ENCODE results near the gene CDKN2A.
A peak's percentile ranks its signal among the peaks of the same experiment; 100 is the strongest.

Gene CDKN2A

GRCh38 chr9:21995666-21996398 is 1.6 kb upstream of the CDKN2A start:
- CTCF ChIA-PET, result interaction anchor here (0.5 to 1.2 kb wide), 2 partner anchors 12 to 1998 kb away, joined by 3 to 6 read pairs; no protein-coding TSS in a partner anchor
- no peak for DNase-seq (ENCODE audit: extremely low spot score)
- POLR2A ChIA-PET, result interaction anchor here (0.6 to 3.7 kb wide), 5 partner anchors 12 to 248 kb away, joined by 3 to 24 read pairs (median 3); partner anchors contain the start of gene CDKN2B
- TF ChIP-seq CTBP1 (IDR thresholded peaks at IDR 0.05; ENCODE audit: borderline replicate concordance), result no peak
- TF ChIP-seq L3MBTL2 (conservative IDR thresholded peaks at IDR 0.05), result peak; percentile 81

DNA sequence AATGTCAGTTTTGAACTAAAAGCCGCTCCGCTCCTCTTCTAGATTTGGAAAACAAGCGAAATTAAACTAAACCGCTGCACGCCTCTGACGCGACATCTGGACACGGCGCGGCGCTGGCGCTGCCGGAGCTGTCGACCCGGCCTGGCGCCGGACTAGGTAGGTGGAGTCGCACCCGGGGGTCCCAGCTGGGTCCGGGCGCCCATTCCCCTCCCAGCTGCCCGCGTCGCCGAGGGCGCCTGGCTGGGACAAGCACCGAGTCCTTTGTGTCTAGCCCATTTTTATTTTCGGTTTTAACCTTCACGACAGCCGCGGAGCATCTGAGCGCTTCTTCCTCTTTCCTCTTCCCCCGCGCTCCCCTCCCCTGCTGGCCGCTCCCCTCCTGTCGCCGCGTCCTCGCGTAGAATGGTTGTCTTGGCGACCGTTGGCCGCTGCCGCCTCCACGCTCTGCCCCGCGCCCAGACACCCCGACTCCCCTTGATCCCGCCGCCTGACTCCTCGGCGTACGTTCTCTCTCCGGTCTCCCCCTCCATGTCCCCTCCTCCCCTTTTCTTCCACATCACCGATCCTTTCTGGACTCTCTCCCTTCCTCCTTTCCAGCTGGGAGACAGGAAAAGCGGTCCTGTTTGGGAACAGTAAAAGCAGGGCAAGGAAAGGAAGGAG is 944 bp upstream of the CDKN2A start:
- DNase-seq (ENCODE audit: extremely low spot score), result peak; percentile 67
- ChIA-PET POLR2A (interaction anchor here (1.1 to 3.7 kb wide), 4 partner anchors 13 to 243 kb away, joined by 3 to 24 read pairs (median 4); partner anchors contain the start of gene CDKN2B), CTCF (interaction anchor here (2.6 kb wide), 1 partner anchor 13 kb away, joined by 9 read pairs; no protein-coding TSS in a partner anchor)
- TF ChIP-seq TARDBP (IDR thresholded peaks at IDR 0.05), result no peak
- TF ChIP-seq HDGF (IDR thresholded peaks at IDR 0.05; ENCODE audit: borderline replicate concordance), result no peak
- TF ChIP-seq FOXM1 (IDR thresholded peaks at IDR 0.05; ENCODE audit: borderline replicate concordance), result no peak
- no peak for TF ChIP-seq LEF1 (IDR thresholded peaks at IDR 0.05; ENCODE audit: borderline replicate concordance)
- no peak for TF ChIP-seq ELF4 (IDR thresholded peaks at IDR 0.05)
- no peak; the same call in 1 of the 2 replicates for TF ChIP-seq CTBP1 (IDR thresholded peaks at IDR 0.05; ENCODE audit: borderline replicate concordance)
- no peak for TF ChIP-seq BHLHE40 (IDR thresholded peaks at IDR 0.05; ENCODE audit: borderline replicate concordance)
- TF ChIP-seq ZNF384 (IDR thresholded peaks at IDR 0.05), result no peak
- no peak for TF ChIP-seq FOXK2 (IDR thresholded peaks at IDR 0.05)

- CTCF ChIA-PET, result interaction anchor here (2.6 kb wide), 1 partner anchor 14 kb away, joined by 9 read pairs; no protein-coding TSS in a partner anchor
- TF ChIP-seq FOXA1 (IDR thresholded peaks at IDR 0.05), result no peak
- peak; percentile 71 for TF ChIP-seq PKNOX1 (IDR thresholded peaks at IDR 0.05)
- peak; percentile 61 for TF ChIP-seq CTBP1 (IDR thresholded peaks at IDR 0.05; ENCODE audit: borderline replicate concordance)
- no peak for TF ChIP-seq BHLHE40 (IDR thresholded peaks at IDR 0.05; ENCODE audit: borderline replicate concordance)
- TF ChIP-seq L3MBTL2 (conservative IDR thresholded peaks at IDR 0.05), result peak; percentile 75
- no peak for TF ChIP-seq FOXM1 (IDR thresholded peaks at IDR 0.05; ENCODE audit: borderline replicate concordance)
- POLR2A ChIA-PET, result interaction anchor here (1.0 to 3.7 kb wide), 5 partner anchors 14 to 244 kb away, joined by 3 to 24 read pairs (median 4); partner anchors contain the start of gene CDKN2B
- DNase-seq (ENCODE audit: extremely low spot score), result peak; percentile 68
Measured at GRCh38 chr9:21994556-21995005, 389 bp upstream of the CDKN2A start, which contains the start of gene CDKN2B-AS1. CDKN2B-AS1 (plus strand) TSS chr9:21994791.

DNA sequence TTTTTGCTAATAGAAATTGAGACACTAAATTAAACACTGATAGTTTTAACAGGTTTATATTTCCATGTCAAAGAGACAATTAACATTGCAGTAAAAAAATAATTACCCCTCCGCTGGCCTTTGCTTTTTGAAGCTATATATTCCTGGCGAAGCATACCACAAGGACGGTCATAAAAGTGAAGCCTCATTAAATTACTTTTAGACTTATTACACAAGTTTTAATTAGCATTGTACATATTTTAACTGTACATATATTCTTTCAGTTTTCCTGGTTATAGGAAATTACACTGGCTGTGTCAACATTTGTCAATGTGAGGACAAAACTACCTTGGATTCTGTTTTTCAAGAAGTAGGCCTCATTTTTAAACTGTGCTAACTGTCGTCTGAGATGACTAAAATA is 1.2 kb downstream of the CDKN2A start:
- DNase-seq (ENCODE audit: extremely low spot score), result no peak
- CTCF ChIA-PET, result interaction anchor here (0.6 to 2.6 kb wide), 2 partner anchors 15 to 48 kb away, joined by 3 to 9 read pairs; no protein-coding TSS in a partner anchor
- POLR2A ChIA-PET, result interaction anchor here (3.7 kb wide), 1 partner anchor 15 kb away, joined by 24 read pairs; the partner anchor contains the start of gene CDKN2B
- peak; percentile 35; the same call in 1 of the 2 replicates for TF ChIP-seq CTBP1 (IDR thresholded peaks at IDR 0.05; ENCODE audit: borderline replicate concordance)
- TF ChIP-seq PKNOX1 (IDR thresholded peaks at IDR 0.05), result peak; percentile 52
- no peak for TF ChIP-seq ARNT (IDR thresholded peaks at IDR 0.05)

- DNase-seq (ENCODE audit: extremely low spot score), result no peak
- no peak for TF ChIP-seq SP1 (IDR thresholded peaks at IDR 0.05)
- TF ChIP-seq FOXA1 (IDR thresholded peaks at IDR 0.05), result no peak
- TF ChIP-seq TARDBP (IDR thresholded peaks at IDR 0.05), result no peak
- no peak for TF ChIP-seq NFRKB (IDR thresholded peaks at IDR 0.05)
- ChIA-PET CTCF (interaction anchor here (1.0 kb wide), 1 partner anchor 71 kb away, joined by 3 read pairs; no protein-coding TSS in a partner anchor), POLR2A (interaction anchor here (1.0 kb wide), 1 partner anchor 17 kb away, joined by 6 read pairs; the partner anchor contains the start of gene CDKN2B)
Measured at GRCh38 chr9:21991072-21991959, 2.9 kb downstream of the CDKN2A start.

DNA sequence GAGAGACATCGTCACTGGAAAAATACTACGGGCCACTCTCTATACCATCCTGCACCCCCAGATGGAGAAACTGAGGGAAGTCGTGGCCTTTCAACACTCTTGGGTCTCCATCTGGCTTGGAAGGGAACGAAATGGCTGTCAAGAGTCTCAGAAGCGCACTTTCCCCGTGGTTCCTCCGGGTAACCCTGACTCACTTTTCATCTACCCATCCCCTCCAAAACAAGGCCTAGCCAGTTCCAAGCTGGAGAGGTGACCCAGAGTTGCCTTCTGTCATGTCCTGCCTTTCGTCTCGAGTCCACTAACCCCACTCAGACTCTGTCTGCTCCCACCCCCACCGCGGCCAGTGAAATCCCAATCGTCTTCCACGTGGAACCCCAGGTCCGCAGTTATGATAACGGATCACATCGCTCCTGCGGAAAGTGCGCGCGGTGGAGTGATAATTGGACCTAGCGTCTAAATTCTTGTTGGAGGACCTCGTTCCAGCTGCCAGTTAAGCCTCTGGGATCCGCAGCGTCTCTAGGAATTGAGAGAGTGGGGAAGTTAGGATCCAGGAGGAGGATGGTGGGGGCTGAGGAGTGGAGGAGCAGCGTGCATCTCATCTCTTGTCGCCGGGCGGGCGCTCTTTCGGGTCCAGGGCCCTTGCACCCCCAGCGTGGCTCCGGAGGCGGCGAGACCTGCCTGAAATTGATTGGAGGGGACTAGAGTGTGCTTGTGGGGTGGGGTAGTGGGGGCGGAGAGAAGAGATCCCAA is 4.6 kb downstream of the CDKN2A start:
- no peak for TF ChIP-seq CTBP1 (IDR thresholded peaks at IDR 0.05; ENCODE audit: borderline replicate concordance)
- no peak for TF ChIP-seq SP1 (IDR thresholded peaks at IDR 0.05)
- TF ChIP-seq TARDBP (IDR thresholded peaks at IDR 0.05), result no peak
- no peak for TF ChIP-seq ARNT (IDR thresholded peaks at IDR 0.05)
- no peak for TF ChIP-seq FOXK2 (IDR thresholded peaks at IDR 0.05)
- TF ChIP-seq ZNF384 (IDR thresholded peaks at IDR 0.05), result no peak
- no peak for TF ChIP-seq FOXM1 (IDR thresholded peaks at IDR 0.05; ENCODE audit: borderline replicate concordance)
- no peak for TF ChIP-seq FOXA1 (IDR thresholded peaks at IDR 0.05)
- TF ChIP-seq BHLHE40 (IDR thresholded peaks at IDR 0.05; ENCODE audit: borderline replicate concordance), result no peak
- no peak for TF ChIP-seq ELF4 (IDR thresholded peaks at IDR 0.05)
- no peak for TF ChIP-seq LEF1 (IDR thresholded peaks at IDR 0.05; ENCODE audit: borderline replicate concordance)
- no peak for TF ChIP-seq PKNOX1 (IDR thresholded peaks at IDR 0.05)
- no peak for TF ChIP-seq L3MBTL2 (conservative IDR thresholded peaks at IDR 0.05)
- TF ChIP-seq HDGF (IDR thresholded peaks at IDR 0.05; ENCODE audit: borderline replicate concordance), result no peak
- no peak for TF ChIP-seq NFRKB (IDR thresholded peaks at IDR 0.05)
- TF ChIP-seq SUZ12 (IDR thresholded peaks at IDR 0.05), result no peak
- ChIA-PET CTCF (interaction anchor here (0.8 kb wide), 1 partner anchor 18 kb away, joined by 3 read pairs; no protein-coding TSS in a partner anchor), POLR2A (no interaction called here)

More for the DNA sequence above, 4.6 kb downstream of the CDKN2A start:
- no peak for DNase-seq (ENCODE audit: extremely low spot score)
